Activated T-cell treated with anti-CD3 and anti-CD28 coated beads for 24 hours (primary cell): ENCODE data around the gene CLEC16A.

Experiments used
- DNase-seq: peaks from one replicate; pipeline ENCODE4 v3.0.0-alpha.2; 2020; ENCODE audit warnings: low read depth

Gene CLEC16A

GRCh38 chr16:11020388-11020787 lies 76.0 kb downstream of the CLEC16A start:
- no peak for DNase-seq

- DNase-seq: no peak
These were observed 76.6 kb downstream of the CLEC16A start for GRCh38 chr16:11020792-11021551.

GRCh38 chr16:11022002-11022401 lies 77.6 kb downstream of the CLEC16A start:
- no peak for DNase-seq

DNA sequence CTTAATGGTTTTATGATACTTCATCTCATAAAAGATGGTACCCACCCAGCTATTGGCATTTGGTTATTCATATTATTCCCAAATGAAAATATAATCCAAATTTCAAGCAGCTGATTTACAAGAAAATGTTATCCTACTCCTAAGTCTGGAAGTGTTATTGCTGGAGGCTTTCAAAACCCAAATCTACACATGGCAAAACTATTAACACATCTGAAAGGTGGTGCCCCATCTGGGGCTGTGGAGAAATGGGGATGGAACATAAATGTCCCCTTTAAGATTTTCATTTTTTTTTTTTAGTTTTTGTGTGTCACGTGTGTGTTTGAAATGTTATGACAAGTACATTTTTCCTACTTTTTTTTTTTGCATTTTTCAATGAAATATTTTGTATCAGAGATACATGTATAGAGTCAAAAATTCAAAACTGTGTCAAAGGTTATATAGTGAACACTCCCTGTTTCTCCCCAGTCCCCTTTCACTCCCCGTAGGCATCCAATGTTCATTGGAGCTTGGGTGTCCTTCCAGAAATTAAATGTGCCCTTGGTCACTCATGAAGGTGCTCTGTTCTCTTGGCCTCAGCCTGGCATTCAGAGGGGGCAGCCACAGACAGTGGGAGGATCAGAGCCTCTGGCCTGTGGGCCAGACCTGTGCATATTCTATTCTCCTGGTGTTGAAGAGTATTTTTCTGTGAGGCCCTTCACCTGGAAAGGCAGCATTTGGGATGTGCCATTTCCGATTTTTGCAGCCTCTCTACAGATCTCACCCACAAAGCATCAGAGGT lies 79.1 kb downstream of the CLEC16A start:
- no peak for DNase-seq

- DNase-seq: no peak
These were observed 80.1 kb downstream of the CLEC16A start for GRCh38 chr16:11024333-11025053.

DNA sequence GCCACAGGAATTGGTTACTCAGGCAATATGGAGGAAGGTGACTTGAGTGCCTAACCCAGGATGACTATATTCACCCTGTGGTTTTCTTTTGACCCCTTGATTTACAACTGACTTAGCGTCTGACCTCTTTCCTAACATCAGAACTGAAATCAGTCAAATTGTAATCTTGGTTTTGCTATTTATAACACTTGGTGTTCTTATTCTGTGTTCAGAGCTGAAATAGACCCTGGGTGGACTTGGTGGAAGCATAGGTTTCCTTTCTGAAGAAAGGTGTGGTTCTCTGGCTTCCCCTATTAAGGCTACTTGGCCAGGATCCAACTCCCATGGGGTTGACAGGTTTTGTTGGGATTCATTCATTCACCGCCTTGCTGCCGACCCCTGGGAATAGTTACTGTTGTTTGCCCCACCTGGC lies 80.8 kb downstream of the CLEC16A start:
- no peak for DNase-seq

DNA sequence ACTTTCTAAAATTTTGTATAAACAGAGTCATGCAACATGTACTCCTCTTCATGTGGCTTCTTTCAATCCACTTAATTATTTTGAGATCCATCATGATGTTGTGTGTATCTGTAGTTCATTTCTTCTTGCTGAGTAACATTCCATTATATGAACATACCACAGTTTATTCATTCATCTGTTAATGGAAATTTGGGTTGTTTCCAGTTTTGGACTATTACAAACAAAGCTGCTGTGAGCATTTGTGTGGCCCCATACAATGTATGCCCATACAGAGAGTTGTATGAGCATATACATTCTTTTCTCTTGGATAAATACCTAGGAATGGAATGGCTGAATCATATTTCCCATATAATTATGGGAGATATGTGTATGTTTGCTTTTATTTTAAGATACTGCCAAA lies 85.6 kb downstream of the CLEC16A start:
- DNase-seq: no peak

DNA sequence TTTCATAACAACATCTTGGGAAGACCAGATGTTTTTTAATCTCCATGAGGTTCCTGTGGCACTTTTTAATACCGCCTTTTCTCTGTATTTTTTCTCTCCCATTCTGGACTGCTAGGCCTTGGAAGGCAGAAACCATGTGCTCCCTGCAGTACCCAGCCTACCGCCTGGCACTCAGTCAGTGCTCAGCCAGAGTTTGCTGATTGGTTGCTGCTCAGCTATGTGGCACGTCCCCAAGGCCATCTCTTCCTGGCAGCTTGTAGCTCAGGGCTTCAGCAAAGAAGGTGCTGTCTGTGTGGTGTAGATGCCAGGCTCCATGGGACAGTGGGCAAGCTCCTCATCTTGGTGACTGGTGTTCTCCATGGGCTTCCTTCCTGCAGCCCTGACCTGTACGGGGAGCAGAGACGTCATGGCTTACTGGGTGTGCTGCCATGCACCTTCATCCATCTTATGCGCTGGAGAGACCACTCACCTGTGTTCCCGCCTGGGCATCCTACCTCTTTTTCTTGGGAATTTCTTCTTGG lies 86.7 kb downstream of the CLEC16A start:
- no peak for DNase-seq

- DNase-seq: no peak
These were observed 87.9 kb downstream of the CLEC16A start for GRCh38 chr16:11032000-11032921.

DNA sequence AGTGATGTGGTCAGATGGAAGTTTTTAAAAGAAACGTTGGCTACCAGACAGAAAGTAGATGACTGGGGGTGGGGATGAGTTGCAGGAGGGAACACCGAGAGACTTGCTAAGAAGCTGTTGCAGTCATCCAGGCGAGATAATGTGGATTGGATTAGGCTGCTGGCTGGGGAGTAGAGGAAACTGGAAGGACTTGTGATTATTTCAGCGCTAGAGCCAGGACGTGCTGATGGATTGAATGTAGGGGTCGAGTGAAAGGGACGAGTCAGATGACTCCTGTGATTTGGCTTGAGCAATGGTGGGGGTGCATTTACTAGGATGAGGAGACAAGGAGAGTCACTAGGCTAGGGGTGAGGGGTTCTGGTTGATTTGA lies 88.5 kb downstream of the CLEC16A start:
- DNase-seq: no peak

- no peak for DNase-seq
These were observed 89.5 kb downstream of the CLEC16A start for GRCh38 chr16:11033629-11034420.

DNA sequence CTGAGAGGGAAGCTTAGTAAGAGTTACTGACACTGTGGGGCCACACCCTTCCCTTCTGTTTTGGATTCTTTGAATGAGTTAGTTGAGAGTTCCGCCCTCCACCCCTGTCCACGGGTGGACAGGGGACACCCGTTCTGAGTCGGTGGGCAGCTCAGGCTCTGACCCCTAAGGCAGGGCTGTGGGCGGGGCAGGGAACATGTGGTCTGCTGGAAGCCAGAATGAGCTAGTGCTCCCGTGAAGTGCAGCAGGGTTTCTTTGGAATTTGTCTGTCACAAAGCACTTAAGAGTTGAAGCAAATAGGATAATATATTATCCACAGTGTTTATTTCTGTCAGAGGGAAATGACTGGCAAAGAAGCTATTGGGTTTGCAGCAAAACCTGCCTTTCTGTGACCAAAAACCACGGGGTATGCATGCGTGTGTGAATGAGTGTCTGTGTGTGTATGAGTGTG lies 90.1 kb downstream of the CLEC16A start:
- no peak for DNase-seq

- no peak for DNase-seq
These were observed 90.7 kb downstream of the CLEC16A start for GRCh38 chr16:11035096-11035495.

DNA sequence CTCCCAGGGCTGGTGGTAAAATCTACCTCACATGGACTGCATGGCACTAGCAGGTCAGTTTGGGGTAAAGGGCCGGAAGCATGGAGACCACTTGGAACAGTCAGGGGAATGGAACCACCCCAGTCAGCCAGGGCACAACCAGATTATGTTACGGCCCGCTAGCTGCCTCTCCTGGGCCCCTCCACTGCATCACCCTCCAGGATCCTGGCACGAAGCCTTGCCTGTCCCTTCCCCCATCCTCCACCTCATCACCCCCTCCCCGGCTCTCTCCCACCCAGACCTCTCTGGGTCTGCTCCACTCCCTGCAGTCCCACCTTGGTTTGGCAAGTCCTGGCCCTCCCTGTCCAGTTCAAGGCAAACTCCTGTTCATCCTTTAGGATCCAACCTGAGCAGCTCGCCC lies 91.7 kb downstream of the CLEC16A start:
- DNase-seq: no peak

- DNase-seq: no peak
These were observed 92.6 kb downstream of the CLEC16A start for GRCh38 chr16:11036868-11037410.

GRCh38 chr16:11038305-11038704 lies 93.9 kb downstream of the CLEC16A start:
- DNase-seq: no peak

DNA sequence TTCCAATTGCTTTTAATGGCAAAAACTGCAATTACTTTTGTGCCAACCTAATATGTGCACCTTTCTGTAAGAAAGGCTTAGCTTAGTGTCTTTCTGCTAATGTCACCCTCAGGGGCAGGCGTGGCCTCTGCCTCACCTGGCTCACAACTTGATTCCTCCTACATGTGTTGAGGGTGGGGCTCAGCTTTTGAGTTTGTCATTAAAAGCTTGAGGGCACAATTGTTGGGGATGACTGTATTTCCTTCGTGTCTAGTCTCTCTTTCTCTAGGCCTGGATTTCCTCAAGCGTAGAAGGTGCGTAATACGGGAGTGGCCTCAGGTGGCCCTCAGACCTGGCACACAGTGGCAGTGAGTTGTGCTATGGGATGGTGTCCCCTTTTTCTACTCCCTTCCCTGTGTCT lies 94.4 kb downstream of the CLEC16A start:
- no peak for DNase-seq

- no peak for DNase-seq
These were observed 95.4 kb downstream of the CLEC16A start for GRCh38 chr16:11039726-11040125.

GRCh38 chr16:11042191-11042590 lies 97.8 kb downstream of the CLEC16A start:
- no peak for DNase-seq

GRCh38 chr16:11045441-11045840 lies 101.1 kb downstream of the CLEC16A start:
- DNase-seq: no peak
